ENCODE measurements around the gene HDAC8.
"Not testable (repeated sequence)": the region's sequence is repeated elsewhere in the genome, so short reads cannot be mapped to it uniquely, and the experiment has no call there.

Gene HDAC8

DNA sequence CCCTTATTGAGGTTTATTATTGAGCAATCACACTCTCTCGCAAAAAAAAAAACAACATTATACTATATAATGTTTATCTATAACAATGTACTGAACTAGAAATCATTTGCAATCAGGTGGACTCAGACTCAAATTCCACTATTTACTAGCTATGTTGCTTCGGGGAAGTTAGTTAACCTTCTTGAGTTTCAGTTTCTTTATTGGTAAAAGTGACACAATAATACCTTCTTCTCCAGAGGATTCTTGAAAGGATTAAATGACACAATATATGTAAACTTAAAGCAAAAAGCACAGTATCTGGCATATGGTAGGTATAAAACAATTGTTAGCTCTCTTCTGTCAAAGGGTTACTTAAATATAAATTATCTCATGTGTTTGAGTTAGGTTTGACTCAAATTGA, 31.5 kb upstream of the HDAC8 start:
- H3F3A ChIP-seq (ENCODE audit: insufficient read depth, low read length), result no peaks in the 10 kb centered on the region
- peak; percentile 41 for DNase-seq
- H3K9ac ChIP-seq (ENCODE audit: low read length), result no peak overlapping the region
- H3K79me2 ChIP-seq (ENCODE audit: low read length), result no peaks in the 10 kb centered on the region
- no peak overlapping the region for H3K4me3 ChIP-seq (ENCODE audit: low read length)
- H4K20me1 ChIP-seq (ENCODE audit: insufficient read depth, low read length), result no peaks in the 10 kb centered on the region
- H3K36me3 ChIP-seq (replicated peaks; ENCODE audit: insufficient read depth, low read length), result no peaks in the 10 kb centered on the region
- peak overlapping the region; percentile 41; the same call in 1 of the 2 replicates for H3K4me2 ChIP-seq (ENCODE audit: low read depth, low read length)
- no peaks in the 10 kb centered on the region for H3K9me3 ChIP-seq (replicated peaks; ENCODE audit: insufficient read depth, low read length)
- no peak overlapping the region for H2AFZ ChIP-seq (ENCODE audit: low read length)
- no peak for TF ChIP-seq EZH2phosphoT487 (IDR thresholded peaks at IDR 0.05; ENCODE audit: low read length)
- H3K9me2 ChIP-seq (replicated peaks; ENCODE audit: insufficient read depth, low read length), result no peaks in the 10 kb centered on the region
- H3K4me1 ChIP-seq (ENCODE audit: low read length), result no peaks in the 10 kb centered on the region
- H3K27me3 ChIP-seq (replicated peaks; ENCODE audit: insufficient read depth, low read length), result no peaks in the 10 kb centered on the region
- no peak overlapping the region for H3K27ac ChIP-seq (ENCODE audit: low read length)

DNA sequence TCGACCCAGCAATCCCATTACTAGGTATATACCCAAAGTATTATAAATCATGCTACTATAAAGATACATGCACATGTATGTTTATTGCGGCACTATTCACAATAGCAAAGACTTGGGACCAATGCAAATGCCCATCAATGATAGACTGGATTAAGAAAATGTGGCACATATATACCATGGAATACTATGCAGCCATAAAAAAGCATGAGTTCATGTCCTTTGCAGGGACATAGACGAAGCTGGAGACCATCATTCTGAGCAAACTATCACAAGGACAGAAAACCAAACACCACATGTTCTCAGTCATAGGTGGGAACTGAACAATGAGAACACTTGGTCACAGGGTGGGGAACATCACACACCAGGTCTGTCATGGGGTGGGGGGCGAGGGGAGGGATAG, 18.4 kb upstream of the HDAC8 start:
- not testable (repeated sequence) for H3K9me3 ChIP-seq (replicated peaks; ENCODE audit: insufficient read depth, low read length); H3K4me2 ChIP-seq (ENCODE audit: low read depth, low read length); H3K27ac ChIP-seq (ENCODE audit: low read length); H3K27me3 ChIP-seq (replicated peaks; ENCODE audit: insufficient read depth, low read length); H3F3A ChIP-seq (ENCODE audit: insufficient read depth, low read length); H3K9ac ChIP-seq (ENCODE audit: low read length); H4K20me1 ChIP-seq (ENCODE audit: insufficient read depth, low read length); H3K9me2 ChIP-seq (replicated peaks; ENCODE audit: insufficient read depth, low read length); H2AFZ ChIP-seq (ENCODE audit: low read length); H3K79me2 ChIP-seq (ENCODE audit: low read length); DNase-seq; H3K36me3 ChIP-seq (replicated peaks; ENCODE audit: insufficient read depth, low read length); H3K4me1 ChIP-seq (ENCODE audit: low read length); H3K4me3 ChIP-seq (ENCODE audit: low read length)

DNA sequence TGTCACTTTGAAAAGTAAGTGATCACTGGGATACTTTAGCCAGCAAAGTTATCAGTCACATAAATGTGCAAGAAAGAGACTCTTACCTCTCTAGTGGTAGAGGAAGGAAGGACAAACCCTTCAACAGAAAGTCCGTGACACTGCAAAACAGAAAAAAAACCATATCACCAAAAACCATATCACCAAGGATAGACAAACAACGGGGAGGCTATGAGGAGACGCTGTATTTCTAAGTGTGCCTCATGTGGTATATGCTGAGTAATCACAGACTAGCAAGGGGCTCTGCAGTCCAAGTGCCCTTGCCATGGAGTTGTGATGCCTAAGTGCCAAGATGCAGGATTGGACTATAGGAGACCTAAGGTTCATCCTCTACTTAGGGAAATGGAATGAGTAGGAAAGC, 11.5 kb upstream of the HDAC8 start:
- Histone ChIP-seq H3K4me2 (ENCODE audit: low read depth, low read length) (no peak overlapping the region), H3K4me1 (ENCODE audit: low read length) (no peaks in the 10 kb centered on the region), H3K9me3 (replicated peaks; ENCODE audit: insufficient read depth, low read length) (no peaks in the 10 kb centered on the region), H3K27me3 (replicated peaks; ENCODE audit: insufficient read depth, low read length) (no peaks in the 10 kb centered on the region), H3K4me3 (ENCODE audit: low read length) (no peak overlapping the region), H4K20me1 (ENCODE audit: insufficient read depth, low read length) (no peaks in the 10 kb centered on the region), H3K9ac (ENCODE audit: low read length) (no peak overlapping the region), H3K79me2 (ENCODE audit: low read length) (no peaks in the 10 kb centered on the region), H3F3A (ENCODE audit: insufficient read depth, low read length) (no peaks in the 10 kb centered on the region), H3K36me3 (replicated peaks; ENCODE audit: insufficient read depth, low read length) (no peaks in the 10 kb centered on the region), H3K27ac (ENCODE audit: low read length) (no peak overlapping the region), H3K9me2 (replicated peaks; ENCODE audit: insufficient read depth, low read length) (no peaks in the 10 kb centered on the region), H2AFZ (ENCODE audit: low read length) (no peak overlapping the region)
- TF ChIP-seq, protein P1, sequence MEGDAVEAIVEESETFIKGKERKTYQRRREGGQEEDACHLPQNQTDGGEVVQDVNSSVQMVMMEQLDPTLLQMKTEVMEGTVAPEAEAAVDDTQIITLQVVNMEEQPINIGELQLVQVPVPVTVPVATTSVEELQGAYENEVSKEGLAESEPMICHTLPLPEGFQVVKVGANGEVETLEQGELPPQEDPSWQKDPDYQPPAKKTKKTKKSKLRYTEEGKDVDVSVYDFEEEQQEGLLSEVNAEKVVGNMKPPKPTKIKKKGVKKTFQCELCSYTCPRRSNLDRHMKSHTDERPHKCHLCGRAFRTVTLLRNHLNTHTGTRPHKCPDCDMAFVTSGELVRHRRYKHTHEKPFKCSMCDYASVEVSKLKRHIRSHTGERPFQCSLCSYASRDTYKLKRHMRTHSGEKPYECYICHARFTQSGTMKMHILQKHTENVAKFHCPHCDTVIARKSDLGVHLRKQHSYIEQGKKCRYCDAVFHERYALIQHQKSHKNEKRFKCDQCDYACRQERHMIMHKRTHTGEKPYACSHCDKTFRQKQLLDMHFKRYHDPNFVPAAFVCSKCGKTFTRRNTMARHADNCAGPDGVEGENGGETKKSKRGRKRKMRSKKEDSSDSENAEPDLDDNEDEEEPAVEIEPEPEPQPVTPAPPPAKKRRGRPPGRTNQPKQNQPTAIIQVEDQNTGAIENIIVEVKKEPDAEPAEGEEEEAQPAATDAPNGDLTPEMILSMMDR (IDR thresholded peaks at IDR 0.05; ENCODE audit: low read length), result no peak
- TF ChIP-seq EZH2 (optimal IDR thresholded peaks at IDR 0.05; ENCODE audit: low read depth, low read length) (no peak), EZH2phosphoT487 (IDR thresholded peaks at IDR 0.05; ENCODE audit: low read length) (no peak)
- no peak for DNase-seq

DNA sequence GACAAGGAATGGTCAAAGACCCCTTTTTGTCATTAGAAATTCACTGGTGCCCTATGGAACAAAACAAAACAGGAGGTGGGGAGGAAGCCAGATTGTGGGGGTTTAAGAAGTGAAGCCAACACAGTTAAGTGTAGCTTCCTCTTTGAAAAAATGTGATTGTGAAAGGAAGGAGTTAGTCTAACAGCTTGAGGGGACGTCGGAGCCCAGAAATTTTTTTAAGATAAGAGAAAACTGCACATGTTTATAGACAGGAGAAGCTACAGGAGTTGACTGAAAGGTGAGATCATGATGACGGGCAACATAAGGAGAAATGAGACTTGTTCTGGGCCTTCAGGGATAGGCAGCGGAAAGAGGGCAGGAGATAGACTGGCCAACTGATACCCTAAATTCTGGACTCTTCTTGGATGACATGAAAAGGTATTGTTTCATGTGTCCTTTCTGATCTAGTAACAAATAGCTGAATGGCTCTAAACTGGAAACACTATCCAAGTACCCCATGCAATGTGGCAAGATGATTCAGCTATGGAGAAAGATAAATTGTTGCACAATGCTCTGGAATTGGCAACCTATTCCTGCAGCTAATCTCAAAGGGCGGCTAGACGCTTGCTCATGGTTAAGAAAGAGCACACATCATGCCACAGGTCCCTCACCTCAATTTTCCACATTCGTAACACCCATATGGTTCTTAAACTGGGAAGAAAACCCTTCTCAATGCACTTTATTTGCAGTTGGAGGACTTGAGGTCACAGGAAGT, 3.7 kb upstream of the HDAC8 start:
- Histone ChIP-seq H3K9ac (ENCODE audit: low read length) (no peak overlapping the region), H3K9me2 (replicated peaks; ENCODE audit: insufficient read depth, low read length) (no peaks in the 10 kb centered on the region), H3F3A (ENCODE audit: insufficient read depth, low read length) (no peaks in the 10 kb centered on the region), H3K79me2 (ENCODE audit: low read length) (peaks cover 10% of the 10 kb centered on the region), H3K36me3 (replicated peaks; ENCODE audit: insufficient read depth, low read length) (no peaks in the 10 kb centered on the region), H3K4me1 (ENCODE audit: low read length) (no peaks in the 10 kb centered on the region), H2AFZ (ENCODE audit: low read length) (no peak overlapping the region), H3K4me3 (ENCODE audit: low read length) (no peak overlapping the region), H4K20me1 (ENCODE audit: insufficient read depth, low read length) (no peaks in the 10 kb centered on the region), H3K4me2 (ENCODE audit: low read depth, low read length) (no peak overlapping the region), H3K9me3 (replicated peaks; ENCODE audit: insufficient read depth, low read length) (no peaks in the 10 kb centered on the region), H3K27me3 (replicated peaks; ENCODE audit: insufficient read depth, low read length) (no peaks in the 10 kb centered on the region), H3K27ac (ENCODE audit: low read length) (no peak overlapping the region)
- no peak for DNase-seq
- no peak for TF ChIP-seq EZH2phosphoT487 (IDR thresholded peaks at IDR 0.05; ENCODE audit: low read length)
- no peak for TF ChIP-seq EZH2 (optimal IDR thresholded peaks at IDR 0.05; ENCODE audit: low read depth, low read length)
- TF ChIP-seq, protein P1 (IDR thresholded peaks at IDR 0.05; ENCODE audit: low read length), result no peak
